NCI-H1092 treated with DMSO at 0.1 percent for 48 hours (cell line): ENCODE measurements around the gene ST6GALNAC4.

Source experiments
- DNase-seq: peaks from one replicate; lab custom pipeline; 2025; lab: John Stamatoyannopoulos, UW

The ST6GALNAC4 gene

GRCh38 chr9:127912296-127912695 lies 4.5 kb downstream of the ST6GALNAC4 start:
- no peak for DNase-seq

- no peak for DNase-seq
Measured at GRCh38 chr9:127910613-127911205, 6.1 kb downstream of the ST6GALNAC4 start.

DNA sequence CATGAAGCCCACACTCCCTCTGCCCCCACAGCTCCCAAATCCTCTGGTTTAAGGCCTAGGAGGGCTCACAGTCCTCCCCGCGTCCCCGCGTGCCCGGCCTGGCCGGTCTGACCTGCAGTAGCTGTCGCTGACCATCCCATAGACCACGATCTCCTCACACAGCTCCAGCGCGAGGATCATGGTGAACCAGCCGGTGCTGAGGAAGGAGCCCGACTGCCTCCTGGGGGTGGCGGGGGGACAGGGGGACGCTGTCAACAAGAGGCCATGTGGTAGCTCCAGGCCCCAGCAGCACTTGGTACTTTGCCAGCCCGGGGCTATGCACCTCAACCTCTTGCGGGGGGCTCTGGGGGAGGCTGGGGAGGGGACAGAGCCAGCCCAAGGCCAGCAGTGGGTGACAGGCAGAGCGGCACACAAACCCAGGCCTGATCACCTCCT lies 7.0 kb downstream of the ST6GALNAC4 start:
- no peak for DNase-seq

DNA sequence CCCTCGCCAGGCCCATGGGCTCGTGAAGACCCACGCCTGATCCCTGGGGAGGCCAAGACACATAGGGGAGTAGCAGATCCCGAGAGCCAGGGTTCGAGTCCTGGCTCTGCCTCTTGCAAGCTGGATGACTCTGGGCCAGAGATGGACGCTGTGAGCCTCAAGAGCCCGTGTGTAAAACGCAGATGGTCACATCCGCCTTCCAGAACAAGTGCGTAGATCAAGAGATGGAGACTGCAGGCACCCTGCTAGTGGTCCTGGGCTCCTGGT lies 8.2 kb downstream of the ST6GALNAC4 start:
- DNase-seq: no peak

DNA sequence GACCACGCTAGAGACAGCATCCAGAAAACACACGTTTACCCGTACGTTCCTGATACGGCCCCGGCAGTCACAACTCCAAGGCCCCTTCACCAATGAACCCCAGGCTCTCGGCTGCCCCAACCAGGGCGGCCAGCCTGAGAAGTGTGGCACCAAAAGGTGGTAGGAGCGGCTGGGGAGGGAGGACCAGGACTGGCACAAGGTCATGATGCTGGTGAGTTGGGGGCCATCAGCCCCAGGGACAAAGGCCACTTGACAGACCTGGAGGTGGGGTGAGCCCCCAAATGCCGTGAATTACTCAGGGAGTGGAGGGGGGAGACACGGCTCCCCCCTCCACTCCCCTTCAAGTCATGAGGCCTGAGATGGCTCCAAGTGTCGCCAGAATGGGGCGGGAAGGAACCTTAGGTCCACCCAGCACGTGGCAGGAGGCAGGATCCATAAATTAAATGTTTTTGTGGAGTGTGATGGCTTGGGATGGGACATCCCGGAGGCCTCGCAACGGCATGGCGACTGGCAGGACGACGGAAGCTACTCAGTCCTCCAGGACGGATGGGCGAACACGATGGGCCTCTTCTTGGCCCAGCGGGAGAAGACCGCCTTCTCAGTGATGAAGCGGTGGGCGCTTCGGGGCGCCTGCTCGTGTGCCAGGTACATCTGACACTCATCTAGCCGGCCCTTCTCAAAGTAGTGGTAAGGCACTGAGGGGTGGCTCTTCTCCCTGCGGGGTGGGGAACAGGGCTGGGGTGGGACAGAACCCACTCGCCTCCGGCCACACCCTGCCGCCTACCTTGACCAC lies 8.8 kb downstream of the ST6GALNAC4 start:
- DNase-seq: no peak

- no peak for DNase-seq
Measured at GRCh38 chr9:127905788-127906191, 11.1 kb downstream of the ST6GALNAC4 start.

DNA sequence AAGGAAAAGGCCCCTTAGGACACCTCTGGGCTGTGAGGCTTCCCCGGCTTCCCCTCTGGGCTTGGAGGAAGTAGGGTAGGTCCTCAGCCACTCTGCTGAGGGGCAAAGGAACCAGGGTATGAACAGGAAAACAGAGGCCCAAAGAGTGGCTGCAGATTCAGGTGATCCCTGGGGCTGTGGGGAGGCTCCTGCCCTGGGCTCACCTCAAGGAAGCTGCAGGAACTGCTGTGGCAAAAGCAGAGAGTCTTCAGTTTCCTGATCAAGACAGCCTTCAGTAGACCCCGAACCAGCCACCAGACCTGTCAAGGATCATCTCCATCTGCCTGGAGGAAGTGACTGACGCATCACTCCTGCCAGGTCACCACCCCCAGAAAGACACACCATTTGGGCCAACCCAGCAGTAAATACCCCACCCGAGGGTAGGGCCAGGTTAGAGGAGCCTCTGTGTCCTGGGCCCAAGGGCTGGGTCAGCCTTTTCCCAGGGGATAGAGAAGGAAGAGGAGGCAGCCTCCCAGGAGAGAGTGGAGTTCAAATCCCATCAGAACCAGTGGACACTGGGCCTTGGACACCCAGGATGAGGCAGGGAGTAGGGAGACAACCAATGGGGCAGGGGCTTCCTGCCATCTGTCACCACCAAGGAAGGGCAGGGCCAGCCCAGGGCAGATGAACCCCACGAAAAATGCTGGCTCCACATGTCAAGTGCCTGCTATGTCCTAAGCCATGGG lies 11.7 kb downstream of the ST6GALNAC4 start:
- no peak for DNase-seq

- peak; percentile 67 for DNase-seq
Measured at GRCh38 chr9:127904561-127905003, 12.3 kb downstream of the ST6GALNAC4 start.

DNA sequence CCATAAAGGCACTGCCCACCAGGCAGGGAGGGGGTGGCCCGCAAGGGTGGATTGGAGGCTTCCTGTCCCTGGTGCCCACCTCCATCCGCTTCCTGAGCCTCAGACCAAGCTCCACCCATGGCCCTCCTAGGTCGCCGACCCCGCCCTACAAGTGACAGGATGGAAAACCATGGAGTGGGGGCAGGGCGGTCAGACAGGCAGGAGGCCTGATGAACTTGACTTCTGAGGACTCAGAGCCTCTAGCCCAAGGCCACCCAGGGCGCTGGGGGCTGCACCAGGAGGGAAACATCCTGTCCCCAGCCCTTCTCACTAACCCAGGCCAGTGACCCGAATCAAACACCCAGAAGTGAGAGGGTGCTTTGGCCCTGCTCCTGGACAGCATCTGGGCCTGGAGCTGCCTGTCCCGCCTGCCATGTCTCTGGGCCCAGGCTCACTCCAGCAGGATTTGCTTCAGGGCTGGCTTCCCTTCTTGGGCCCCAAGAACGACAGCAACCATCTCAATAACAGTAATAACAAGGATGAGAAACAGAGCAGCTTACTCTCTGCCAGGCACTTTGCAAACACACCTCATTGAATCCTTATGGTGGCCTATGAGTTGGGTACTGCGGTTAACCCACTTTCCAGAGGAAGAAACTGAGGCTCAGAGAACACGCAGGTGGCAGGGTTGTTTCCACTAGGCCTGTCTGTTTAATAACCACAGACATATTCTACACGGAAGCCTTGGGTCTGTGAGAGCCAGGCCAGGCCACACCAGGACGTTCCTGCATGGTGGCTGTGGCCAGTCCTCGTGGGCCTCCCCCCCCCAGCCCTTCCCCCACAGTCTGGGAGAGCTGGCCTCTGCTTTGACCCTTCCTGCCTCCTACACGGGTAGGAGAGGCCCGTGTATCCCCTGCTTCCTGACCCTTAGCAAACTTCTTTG lies 13.0 kb downstream of the ST6GALNAC4 start:
- no peak for DNase-seq

GRCh38 chr9:127899128-127899943 lies 17.5 kb downstream of the ST6GALNAC4 start, which contains the start of gene ST6GALNAC6:
TSS of gene ST6GALNAC6 (minus strand) at chr9:127899603. CDS start at chr9:127897981, 1,622 bp downstream.
- DNase-seq: peak; percentile 34

DNA sequence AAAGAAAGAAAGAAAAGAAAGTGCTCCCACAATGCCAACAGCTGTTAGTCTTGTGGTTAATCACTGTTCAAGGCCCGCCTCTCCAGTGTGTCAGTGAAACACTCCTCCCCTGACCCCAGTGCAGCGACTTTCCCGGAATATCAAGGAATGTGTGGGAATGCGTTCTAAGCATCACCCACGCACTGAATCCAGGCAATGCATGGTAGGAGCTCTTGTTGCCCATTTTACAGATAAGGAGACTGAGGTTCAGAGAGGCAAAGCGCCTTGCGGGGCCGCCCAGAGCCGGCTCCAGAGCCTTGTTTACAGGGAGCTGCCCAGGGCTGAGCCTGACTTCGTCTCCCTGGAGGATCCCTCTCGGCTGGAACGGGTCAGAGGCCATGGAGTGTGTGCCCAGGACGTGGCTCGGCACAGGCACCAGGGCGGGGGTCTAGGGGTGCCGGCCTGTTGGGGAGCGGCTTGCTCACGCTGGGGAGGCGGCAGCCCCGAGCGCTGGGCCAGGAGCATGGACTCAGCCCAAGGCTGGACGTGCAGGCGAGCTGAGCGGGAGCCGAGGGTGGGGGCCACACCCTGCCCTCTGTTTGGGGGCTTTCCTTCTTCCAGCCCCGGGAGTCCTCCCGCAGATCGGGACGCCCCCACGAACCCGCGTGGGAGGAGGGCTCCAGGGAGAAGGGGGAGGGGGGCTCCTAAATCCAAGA lies 18.3 kb downstream of the ST6GALNAC4 start:
- DNase-seq: no peak

DNA sequence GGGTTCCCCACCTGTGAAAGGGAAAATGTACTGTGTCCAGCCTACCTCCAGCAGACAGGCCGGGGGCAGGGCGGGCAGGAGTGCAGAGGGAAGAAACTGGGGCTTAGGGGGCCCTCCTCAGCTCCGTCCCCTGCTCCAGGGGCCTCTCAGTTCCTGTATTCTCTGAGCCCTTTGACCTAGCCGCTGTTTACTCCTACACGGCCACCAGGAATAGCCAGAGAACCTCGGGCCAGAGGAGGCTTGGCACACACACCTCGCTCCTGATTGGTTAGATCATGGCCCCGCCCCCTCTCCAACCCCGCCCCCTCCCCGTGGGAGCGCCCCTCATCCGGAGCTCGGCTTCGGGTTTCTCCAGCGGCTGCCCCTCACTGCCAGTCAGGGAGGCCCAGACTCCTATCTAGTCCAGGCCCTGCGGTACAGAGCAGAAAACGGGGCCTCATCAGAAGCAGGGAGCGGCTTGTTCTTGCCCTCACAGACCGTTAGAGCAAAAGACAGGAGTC lies 19.6 kb downstream of the ST6GALNAC4 start:
- DNase-seq: no peak

GRCh38 chr9:127896395-127897192 lies 20.2 kb downstream of the ST6GALNAC4 start:
- no peak for DNase-seq

GRCh38 chr9:127895811-127896210 lies 21.0 kb downstream of the ST6GALNAC4 start:
- DNase-seq: no peak

GRCh38 chr9:127893392-127893791 lies 23.4 kb downstream of the ST6GALNAC4 start:
- no peak for DNase-seq

DNA sequence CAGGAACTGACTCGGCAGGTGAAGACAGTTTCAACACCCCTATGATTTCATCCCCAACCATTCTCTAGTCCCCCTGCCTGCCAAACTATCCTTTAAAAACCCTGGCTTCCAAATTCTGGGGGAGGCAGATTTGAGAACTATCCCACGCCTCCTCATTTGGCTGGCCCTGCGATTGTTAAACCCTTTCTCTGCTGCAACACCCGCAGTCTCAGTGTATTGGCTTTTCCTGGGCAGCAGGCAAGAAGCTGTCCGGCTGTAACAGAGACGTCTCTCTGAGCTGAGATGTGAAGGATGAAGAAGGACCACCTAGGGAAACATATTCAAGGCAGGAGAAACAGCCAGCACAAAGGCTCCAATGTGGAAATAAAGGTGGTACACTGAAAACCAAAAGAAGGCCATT lies 24.0 kb downstream of the ST6GALNAC4 start:
- no peak for DNase-seq

DNA sequence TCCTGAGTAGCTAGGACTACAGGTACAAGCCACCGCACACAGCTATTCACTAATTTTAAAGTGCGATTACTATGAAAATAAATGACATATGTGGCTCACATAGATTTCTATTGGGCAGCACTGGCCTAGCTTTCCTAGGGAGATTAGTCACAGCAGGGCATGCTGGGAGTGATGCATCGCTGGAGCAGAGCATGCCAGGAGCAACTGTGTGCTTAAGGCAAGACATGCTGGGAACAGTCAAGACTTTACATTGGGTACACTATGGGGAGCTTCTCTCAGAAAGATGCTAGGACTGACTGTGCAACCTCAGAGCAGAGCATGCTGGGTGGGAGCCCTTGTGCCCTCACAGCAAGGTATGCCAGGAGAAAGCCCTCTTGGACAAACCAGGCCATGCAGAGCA lies 26.8 kb downstream of the ST6GALNAC4 start:
- DNase-seq: no peak

DNA sequence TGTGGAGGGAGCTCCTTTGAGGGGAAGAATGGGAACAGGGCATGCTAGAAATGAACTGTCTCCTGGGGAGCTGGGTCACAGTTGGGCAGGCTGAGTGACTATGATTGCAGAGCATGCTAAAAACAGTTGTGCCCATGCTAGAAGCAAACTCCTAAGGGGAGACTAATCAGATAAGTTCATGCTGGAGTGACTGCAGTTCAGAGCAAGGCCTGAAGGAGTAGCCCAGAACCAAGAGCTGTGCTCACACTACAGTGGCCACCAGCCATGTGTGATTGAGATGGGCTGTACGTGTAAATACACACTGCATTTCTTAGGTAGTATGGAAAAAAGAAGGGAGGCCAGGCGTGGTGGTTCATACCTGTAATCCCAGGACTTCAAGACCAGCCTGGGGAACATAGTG lies 29.0 kb downstream of the ST6GALNAC4 start:
- no peak for DNase-seq

- no peak for DNase-seq
Measured at GRCh38 chr9:127886401-127886972, 30.4 kb downstream of the ST6GALNAC4 start.
